ENCODE data around the gene LDB1. TPM values are rescaled to one million over a fixed set of nuclear protein-coding genes. Genes with fewer than 3 reads are reported as not detected.
A peak's percentile ranks its signal among the peaks of the same experiment; 100 is the strongest.

The LDB1 gene
- total and polyA plus RNA-seq, 2 of the 13 experiments (the other 11 are each of a cell fraction or from before 2014, with no cell fraction given): 17.2 to 45.5 TPM

DNA sequence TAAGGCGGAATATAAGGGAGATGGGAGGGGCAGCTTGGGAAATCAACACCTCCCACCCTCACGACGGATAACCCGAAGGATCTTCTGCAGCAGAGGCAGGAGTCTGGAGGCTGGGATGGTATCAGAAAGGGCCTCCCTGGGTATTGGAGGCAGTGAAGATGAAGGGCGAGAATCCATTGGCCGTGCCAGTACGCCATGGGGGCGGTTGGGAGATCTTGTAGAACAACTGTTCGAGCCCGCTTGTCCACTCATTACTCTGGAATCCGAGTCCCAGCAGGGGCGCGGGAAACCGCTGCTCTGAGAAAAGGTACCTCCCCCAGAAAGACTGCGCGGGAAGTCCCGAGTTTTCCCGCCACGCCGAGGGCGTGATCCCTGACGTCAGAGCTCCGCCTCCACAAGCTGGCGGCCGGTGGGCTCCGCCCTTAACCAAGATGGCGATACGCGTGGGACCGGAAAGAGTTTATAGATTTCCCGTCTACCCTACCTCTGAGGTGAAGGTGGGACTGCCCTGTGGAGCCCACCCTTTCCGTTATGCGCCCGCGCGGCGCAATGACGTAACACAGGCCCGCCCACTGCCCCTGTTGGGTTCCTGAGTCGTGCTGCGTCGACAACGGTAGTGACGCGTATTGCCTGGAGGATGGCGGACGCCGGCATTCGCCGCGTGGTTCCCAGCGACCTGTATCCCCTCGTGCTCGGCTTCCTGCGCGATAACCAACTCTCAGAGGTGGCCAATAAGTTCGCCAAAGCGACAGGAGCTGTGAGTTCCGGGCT lies 31.8 kb upstream of the LDB1 start, which contains the start of gene NOLC1 (continued):
- TF ChIP-seq, protein P1, sequence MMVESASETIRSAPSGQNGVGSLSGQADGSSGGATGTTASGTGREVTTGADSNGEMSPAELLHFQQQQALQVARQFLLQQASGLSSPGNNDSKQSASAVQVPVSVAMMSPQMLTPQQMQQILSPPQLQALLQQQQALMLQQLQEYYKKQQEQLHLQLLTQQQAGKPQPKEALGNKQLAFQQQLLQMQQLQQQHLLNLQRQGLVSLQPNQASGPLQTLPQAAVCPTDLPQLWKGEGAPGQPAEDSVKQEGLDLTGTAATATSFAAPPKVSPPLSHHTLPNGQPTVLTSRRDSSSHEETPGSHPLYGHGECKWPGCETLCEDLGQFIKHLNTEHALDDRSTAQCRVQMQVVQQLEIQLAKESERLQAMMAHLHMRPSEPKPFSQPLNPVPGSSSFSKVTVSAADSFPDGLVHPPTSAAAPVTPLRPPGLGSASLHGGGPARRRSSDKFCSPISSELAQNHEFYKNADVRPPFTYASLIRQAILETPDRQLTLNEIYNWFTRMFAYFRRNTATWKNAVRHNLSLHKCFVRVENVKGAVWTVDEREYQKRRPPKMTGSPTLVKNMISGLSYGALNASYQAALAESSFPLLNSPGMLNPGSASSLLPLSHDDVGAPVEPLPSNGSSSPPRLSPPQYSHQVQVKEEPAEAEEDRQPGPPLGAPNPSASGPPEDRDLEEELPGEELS (CRISPR knock-in tag; IDR thresholded peaks at IDR 0.05): peak; percentile 55; the same call in 1 of the 2 replicates
- TF ChIP-seq, protein P2, sequence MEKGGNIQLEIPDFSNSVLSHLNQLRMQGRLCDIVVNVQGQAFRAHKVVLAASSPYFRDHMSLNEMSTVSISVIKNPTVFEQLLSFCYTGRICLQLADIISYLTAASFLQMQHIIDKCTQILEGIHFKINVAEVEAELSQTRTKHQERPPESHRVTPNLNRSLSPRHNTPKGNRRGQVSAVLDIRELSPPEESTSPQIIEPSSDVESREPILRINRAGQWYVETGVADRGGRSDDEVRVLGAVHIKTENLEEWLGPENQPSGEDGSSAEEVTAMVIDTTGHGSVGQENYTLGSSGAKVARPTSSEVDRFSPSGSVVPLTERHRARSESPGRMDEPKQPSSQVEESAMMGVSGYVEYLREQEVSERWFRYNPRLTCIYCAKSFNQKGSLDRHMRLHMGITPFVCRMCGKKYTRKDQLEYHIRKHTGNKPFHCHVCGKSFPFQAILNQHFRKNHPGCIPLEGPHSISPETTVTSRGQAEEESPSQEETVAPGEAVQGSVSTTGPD (CRISPR knock-in tag; IDR thresholded peaks at IDR 0.05): no peak
- TF ChIP-seq, protein P3, sequence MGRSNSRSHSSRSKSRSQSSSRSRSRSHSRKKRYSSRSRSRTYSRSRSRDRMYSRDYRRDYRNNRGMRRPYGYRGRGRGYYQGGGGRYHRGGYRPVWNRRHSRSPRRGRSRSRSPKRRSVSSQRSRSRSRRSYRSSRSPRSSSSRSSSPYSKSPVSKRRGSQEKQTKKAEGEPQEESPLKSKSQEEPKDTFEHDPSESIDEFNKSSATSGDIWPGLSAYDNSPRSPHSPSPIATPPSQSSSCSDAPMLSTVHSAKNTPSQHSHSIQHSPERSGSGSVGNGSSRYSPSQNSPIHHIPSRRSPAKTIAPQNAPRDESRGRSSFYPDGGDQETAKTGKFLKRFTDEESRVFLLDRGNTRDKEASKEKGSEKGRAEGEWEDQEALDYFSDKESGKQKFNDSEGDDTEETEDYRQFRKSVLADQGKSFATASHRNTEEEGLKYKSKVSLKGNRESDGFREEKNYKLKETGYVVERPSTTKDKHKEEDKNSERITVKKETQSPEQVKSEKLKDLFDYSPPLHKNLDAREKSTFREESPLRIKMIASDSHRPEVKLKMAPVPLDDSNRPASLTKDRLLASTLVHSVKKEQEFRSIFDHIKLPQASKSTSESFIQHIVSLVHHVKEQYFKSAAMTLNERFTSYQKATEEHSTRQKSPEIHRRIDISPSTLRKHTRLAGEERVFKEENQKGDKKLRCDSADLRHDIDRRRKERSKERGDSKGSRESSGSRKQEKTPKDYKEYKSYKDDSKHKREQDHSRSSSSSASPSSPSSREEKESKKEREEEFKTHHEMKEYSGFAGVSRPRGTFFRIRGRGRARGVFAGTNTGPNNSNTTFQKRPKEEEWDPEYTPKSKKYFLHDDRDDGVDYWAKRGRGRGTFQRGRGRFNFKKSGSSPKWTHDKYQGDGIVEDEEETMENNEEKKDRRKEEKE (IDR thresholded peaks at IDR 0.05): no peak
- TF ChIP-seq CCDC6 (CRISPR knock-in tag; IDR thresholded peaks at IDR 0.05): peak; percentile 68; the same call in 1 of the 2 replicates
- TF ChIP-seq ZFYVE20 (CRISPR knock-in tag; IDR thresholded peaks at IDR 0.05; ENCODE audit: borderline replicate concordance, low read depth): peak; percentile 35; the same call in 1 of the 2 replicates
- TF ChIP-seq ARNTL (CRISPR knock-in tag; IDR thresholded peaks at IDR 0.05): peak; percentile 81
- TF ChIP-seq, protein P4, sequence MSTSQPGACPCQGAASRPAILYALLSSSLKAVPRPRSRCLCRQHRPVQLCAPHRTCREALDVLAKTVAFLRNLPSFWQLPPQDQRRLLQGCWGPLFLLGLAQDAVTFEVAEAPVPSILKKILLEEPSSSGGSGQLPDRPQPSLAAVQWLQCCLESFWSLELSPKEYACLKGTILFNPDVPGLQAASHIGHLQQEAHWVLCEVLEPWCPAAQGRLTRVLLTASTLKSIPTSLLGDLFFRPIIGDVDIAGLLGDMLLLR (CRISPR knock-in tag; IDR thresholded peaks at IDR 0.05): no peak; the same call in 1 of the 2 replicates
- 0 out of 2 replicates have a peak, but pooled peaks have one; percentile 14 for TF ChIP-seq MAF1 (CRISPR knock-in tag; IDR thresholded peaks at IDR 0.05; ENCODE audit: borderline replicate concordance)
- TF ChIP-seq, protein P5, sequence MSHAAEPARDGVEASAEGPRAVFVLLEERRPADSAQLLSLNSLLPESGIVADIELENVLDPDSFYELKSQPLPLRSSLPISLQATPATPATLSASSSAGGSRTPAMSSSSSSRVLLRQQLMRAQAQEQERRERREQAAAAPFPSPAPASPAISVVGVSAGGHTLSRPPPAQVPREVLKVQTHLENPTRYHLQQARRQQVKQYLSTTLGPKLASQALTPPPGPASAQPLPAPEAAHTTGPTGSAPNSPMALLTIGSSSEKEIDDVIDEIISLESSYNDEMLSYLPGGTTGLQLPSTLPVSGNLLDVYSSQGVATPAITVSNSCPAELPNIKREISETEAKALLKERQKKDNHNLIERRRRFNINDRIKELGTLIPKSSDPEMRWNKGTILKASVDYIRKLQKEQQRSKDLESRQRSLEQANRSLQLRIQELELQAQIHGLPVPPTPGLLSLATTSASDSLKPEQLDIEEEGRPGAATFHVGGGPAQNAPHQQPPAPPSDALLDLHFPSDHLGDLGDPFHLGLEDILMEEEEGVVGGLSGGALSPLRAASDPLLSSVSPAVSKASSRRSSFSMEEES (CRISPR knock-in tag; IDR thresholded peaks at IDR 0.05): peak; percentile 69; the same call in 1 of the 2 replicates
